Cardiac atrium fibroblast (primary cell): ENCODE data around the gene RNF157. TPM values are rescaled to one million over a fixed set of nuclear protein-coding genes. Genes with fewer than 3 reads are reported as not detected.

ENCODE experiments used
- total RNA-seq: library from RNA; depleted of rRNA; stranded (reverse); fragments of >200 nt; gene quantifications from 2 replicates; pipeline ENCODE4 v1.2.3, GENCODE V29; 2015

The RNF157 gene
- total RNA-seq, result 0.16 TPM in 1 of 2 replicates, not detected in the other

DNA sequence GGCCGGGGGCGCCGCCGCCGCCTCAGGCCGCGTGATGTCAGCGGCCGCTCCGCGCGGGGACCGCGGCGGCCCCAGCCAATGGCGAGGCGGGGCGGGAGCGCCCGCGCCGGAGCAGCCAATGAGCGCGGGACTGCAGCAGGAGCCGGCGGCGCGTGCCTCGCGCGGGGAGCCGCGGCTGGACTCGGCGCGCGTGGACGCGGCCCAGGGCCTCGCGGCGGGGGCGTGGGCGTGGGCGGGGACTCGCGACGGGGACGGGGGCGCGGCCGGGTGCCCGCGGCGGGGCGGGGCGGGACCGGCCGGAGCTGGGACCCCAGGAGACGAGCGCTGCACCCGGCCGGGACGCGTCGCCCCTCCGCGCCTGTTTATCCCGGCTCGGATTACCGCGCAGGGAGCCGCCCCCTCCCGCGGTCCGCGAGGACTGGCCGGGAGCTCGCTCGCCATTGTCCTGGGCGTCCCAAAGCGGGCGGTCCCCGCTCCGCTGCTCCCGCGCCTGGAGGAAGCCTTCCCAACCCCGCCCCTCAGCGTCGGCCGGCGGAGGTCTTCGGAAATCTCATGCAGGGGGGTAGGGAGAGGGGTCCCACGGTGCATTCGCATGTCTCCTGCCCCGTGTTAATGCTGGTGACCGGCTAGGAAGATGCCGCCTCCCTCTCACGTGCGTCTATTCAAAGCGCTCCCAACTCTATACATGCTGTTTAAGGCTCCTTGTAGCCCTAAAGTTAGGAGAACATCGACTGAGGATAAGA is at the start of gene RNF157:
Gene RNF157, minus strand, starts transcription at position 33 of the 743 bp plus-strand sequence. CDS start 253 bp downstream, outside the sequence.

DNA sequence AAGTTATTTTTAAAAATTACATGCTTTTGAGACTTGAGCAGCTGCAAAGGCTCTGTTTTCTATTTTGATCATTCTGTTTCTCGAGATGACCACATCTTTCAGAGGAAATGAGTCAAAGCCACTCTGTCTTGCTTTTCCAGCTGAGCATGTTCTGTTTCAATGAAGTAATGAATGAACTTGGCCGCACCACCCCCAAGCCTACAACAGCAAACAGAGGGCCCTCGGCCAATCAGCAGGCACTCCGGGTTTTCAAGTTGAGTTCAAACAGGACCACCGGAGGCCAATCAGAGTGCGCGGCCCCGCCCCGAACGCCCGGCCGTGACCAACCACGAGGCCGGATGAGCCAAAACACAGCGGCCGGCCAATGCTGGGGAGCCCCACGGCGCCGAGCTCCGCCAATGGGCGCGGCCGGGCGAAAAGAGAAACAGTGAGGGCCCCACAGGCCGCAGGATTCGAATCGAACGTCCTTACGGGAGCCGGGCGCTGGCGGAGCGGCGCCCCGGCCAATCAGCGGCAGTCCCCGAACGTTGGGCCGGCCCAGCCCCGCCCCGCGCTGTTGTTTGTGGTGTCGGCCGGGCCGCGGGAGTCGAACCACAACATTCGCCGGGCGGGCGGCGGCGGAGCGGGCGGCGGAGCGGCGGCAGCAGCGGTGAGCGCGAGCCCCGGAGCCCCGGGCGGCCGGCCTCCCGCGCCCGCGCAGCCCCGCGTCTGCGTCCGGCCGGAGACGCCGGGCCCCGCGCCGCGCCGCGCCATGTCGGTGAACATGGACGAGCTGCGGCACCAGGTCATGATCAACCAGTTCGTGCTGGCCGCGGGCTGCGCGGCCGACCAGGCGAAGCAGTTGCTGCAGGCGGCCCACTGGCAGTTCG is 24.7 kb upstream of the RNF157 start, which contains the start of gene UBALD2:
Gene UBALD2, plus strand, starts transcription at position 594 of the 869 bp plus-strand sequence. Its CDS starts 158 bp downstream, at position 752.

DNA sequence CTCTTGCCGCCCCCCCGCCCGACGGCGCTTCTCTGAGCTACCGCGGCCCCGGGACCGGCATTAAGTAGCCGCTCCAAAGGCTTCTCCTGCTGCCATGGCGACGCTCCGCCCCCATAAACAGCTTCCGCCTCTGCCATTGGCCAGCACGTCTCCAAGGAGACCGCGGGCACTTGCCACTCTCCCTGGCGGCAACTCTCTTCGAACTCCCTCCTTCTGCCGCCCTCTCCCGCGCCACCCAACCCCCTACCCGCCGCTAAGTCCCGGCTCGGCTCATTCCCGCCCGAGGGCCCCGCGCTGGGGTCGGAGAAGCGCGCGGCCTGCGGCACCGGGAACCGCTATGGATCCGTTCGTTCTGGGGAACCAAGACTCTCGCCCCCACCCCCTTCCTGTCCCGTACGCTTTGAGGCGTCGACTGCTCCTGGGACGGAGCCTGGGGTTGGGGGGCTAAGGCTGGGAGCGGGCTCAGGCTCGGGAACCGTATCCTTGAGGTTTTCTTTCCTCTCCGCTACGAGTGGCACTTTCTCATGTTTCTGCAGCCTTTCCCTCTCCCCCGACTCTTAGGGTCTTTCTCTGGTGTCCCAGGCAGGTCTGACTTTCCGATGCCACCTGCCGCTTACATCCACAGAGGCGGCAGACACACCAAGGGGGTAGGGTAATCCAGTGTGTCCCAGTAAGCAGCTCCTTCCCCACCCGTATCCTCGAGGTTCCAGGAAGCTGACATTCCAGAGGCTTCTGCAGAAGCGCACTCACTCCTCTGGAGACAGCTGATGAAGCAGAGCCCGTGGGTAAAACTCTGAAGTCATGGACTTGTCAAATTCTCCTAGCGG is 98.9 kb downstream of the RNF157 start, which contains the start of gene FOXJ1:
Gene FOXJ1, minus strand, starts transcription at position 34 of the 827 bp plus-strand sequence. CDS start 850 bp downstream, outside the sequence.

DNA sequence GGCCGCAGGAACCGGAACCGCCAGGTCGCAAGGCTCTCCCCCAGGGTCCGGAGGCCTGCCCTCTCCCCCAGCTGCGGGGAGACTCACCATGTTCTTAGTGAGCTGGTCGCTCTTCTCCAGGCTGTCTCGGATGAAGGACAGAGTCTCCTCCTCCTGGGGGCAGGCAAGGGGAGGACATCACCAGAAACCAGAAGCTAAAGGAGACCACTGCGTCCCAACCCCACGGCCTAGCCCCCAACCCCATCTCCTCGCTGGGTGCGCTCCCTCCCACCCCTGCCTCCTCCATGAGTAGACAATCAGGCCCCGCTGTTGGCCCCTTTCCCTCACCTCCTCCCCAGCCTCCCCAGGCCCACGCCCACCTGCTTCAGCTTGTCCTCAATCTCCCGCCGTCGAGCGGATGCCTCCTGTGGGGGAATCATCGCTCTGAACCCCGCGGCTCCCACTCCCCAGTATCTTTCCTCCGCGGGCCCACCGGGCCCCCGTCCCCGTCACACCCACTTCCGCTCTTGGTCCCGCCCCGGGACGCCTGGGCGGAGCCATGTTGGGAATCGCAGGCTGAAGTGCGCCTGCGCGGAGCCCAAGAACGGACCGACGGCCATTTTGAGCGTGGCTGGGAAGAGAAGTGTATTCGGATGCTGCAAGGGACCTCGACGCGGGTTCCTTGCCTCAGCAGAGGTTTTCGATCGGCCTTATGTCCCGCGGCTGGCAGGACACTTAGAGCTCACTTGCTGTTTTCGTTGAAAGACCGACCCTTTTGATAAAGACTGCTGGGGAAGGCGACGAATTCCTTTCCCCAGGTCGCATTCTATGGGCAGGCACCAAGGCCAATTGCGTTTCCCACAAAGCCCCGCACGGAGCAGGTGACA is 136.8 kb downstream of the RNF157 start, which contains the start of gene EXOC7:
Gene EXOC7, minus strand, starts transcription at position 514 of the 866 bp plus-strand sequence. Its CDS starts 95 bp downstream, at position 419.

Other genes with a start within 250 kb of the RNF157 start
- gene CDK3, start 239.6 kb downstream of the RNF157 start, total RNA-seq, result 2.2 TPM in 1 of 2 replicates, not detected in the other
- not detected in 2 replicates for gene EVPL, start 213.2 kb downstream of the RNF157 start, total RNA-seq
- 19.5 and 24.0 TPM in 2 replicates for gene SRP68, start 168.0 kb downstream of the RNF157 start, total RNA-seq
- not detected in 2 replicates for gene GALR2, start 165.7 kb downstream of the RNF157 start, total RNA-seq
- not detected in 2 replicates for gene ZACN, start 161.3 kb downstream of the RNF157 start, total RNA-seq
- gene EXOC7, start 136.7 kb downstream of the RNF157 start, total RNA-seq, result 56.0 and 56.1 TPM in 2 replicates
- not detected in 2 replicates for gene FOXJ1, start 99.2 kb downstream of the RNF157 start, total RNA-seq
- gene UBALD2, start 24.9 kb upstream of the RNF157 start, total RNA-seq, result 1.3 and 5.5 TPM in 2 replicates
- 0.65 and 1.4 TPM in 2 replicates for gene QRICH2, start 67.8 kb upstream of the RNF157 start, total RNA-seq
- 25.9 and 30.7 TPM in 2 replicates for gene PRPSAP1, start 113.4 kb upstream of the RNF157 start, total RNA-seq
- gene SPHK1, start 144.1 kb upstream of the RNF157 start, total RNA-seq, result 46.9 and 52.3 TPM in 2 replicates
- 15.0 and 19.0 TPM in 2 replicates for gene UBE2O, start 212.7 kb upstream of the RNF157 start, total RNA-seq
- gene AANAT, start 227.1 kb upstream of the RNF157 start, total RNA-seq, result 0.49 TPM in 1 of 2 replicates, not detected in the other